Keratinocyte (primary cell): ENCODE results near the gene DCN.

Experiments used
- EZH2 ChIP-seq: IDR thresholded peaks from one replicate; pipeline ENCODE4 v1.6.1; 2012; ENCODE audit warnings: inconsistent platforms, mild to moderate bottlenecking, low read length, moderate library complexity
- TF ChIP-seq, protein P1 (sequence below), 3 experiments: IDR thresholded peaks in 1 of 3; conservative IDR thresholded peaks in 1 of 3; optimal IDR thresholded peaks in 1 of 3; 2 replicates in 2 of 3; 3 replicates in 1 of 3; pipeline versions ENCODE3 to v1.5.1; 2011; ENCODE audit warnings: low read length in 3 of 3, mild to moderate bottlenecking in 3 of 3, moderate library complexity in 2 of 3, control low read depth in 1 of 3, inconsistent platforms in 1 of 3; ENCODE audit not compliant: insufficient read depth in 2 of 3; ENCODE audit errors: extremely low read depth in 1 of 3

DNA sequence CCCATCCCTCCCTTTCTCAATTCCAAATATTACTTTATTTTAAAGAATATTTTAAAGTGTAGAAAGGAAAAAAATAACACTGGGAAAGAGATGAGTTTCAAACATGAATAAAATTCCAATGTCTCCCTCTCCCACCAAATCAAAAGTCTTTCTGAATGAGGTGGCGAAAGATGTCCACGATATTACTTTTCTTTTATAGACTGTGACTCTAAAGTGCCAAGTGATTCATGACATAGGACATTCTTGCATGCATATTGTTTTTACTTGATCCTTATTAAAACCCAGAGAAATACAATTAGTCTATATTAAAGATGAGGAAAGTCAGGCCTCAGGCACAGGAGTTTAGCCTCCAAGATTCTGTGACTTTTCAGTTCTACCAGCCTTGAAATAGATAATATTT lies 55.3 kb downstream of the DCN start:
- TF ChIP-seq, protein P1, sequence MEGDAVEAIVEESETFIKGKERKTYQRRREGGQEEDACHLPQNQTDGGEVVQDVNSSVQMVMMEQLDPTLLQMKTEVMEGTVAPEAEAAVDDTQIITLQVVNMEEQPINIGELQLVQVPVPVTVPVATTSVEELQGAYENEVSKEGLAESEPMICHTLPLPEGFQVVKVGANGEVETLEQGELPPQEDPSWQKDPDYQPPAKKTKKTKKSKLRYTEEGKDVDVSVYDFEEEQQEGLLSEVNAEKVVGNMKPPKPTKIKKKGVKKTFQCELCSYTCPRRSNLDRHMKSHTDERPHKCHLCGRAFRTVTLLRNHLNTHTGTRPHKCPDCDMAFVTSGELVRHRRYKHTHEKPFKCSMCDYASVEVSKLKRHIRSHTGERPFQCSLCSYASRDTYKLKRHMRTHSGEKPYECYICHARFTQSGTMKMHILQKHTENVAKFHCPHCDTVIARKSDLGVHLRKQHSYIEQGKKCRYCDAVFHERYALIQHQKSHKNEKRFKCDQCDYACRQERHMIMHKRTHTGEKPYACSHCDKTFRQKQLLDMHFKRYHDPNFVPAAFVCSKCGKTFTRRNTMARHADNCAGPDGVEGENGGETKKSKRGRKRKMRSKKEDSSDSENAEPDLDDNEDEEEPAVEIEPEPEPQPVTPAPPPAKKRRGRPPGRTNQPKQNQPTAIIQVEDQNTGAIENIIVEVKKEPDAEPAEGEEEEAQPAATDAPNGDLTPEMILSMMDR (optimal IDR thresholded peaks at IDR 0.05 in 1 of 3, IDR thresholded peaks at IDR 0.05 in 1 of 3, conservative IDR thresholded peaks at IDR 0.05 in 1 of 3; ENCODE audit: extremely low read depth in 1 of 3, insufficient read depth in 2 of 3, low read length in 3 of 3), result no peak
- TF ChIP-seq EZH2, result no peak
